ENCODE data around the gene TMEM222. TPM values are rescaled to one million over a fixed set of nuclear protein-coding genes. Genes with fewer than 3 reads are reported as not detected.

The TMEM222 gene
- polyA plus RNA-seq, 1 of the 3 experiments (the other 2 are of a cell fraction): 51.7 TPM

DNA sequence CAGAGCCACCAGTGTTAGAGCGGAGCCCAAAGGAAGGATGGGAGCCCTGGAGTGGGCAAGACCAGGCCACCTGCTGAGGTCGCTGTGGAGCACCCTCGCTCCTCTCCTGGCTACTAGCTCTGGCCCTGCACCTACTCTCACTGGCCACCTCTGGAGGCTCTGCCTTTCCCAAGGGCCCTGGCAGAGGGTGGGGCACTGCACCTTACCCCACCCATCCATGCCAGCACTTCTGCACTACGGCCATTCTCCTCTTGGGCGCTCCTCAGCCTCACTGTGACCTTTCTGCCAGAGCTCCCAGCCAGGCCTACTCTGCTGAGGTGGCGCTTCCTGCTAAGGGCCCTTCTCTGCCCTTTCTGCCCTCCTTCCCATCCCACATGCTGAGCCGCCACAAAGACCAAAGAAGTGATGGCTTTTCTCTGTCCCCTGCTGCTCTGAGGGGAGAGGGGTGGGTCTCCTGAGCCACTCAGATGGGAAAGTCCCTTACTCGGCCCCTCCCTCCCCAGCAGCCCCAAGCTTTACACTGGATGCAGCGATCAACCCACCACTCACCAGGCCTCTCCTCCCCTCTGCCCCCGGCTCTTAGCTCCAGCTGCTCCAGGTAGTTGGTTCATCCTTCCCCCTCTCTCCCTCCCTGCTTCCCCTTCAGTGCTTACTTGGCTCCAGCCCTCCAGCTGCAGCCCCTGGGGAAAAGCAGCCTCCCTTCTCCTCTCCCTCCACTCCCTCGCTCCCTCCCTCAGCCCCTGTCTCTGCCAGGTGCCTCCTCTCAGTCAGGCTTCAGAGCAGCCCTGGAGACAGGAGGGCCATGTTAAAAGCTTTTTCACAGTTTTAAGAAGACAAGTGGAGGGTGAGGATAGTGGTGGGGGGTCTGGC, 14.8 kb upstream of the TMEM222 start:
- Histone ChIP-seq H3K27me3 (ENCODE audit: insufficient read depth) (no peaks in the 10 kb centered on the region), H4K20me1 (ENCODE audit: insufficient read depth) (no peaks in the 10 kb centered on the region), H3K4me3 (ENCODE audit: low read depth in 2 of 2, low read length in 1 of 2) (no peak overlapping the region), H3K27ac (ENCODE audit: low read depth in 2 of 2, low read length in 1 of 2) (no peak overlapping the region), H2AFZ (ENCODE audit: low read depth) (no peak overlapping the region), H3K79me2 (ENCODE audit: insufficient read depth) (no peaks in the 10 kb centered on the region), H3K9me2 (no peaks in the 10 kb centered on the region), H3K9ac (no peak overlapping the region), H3K4me2 (no peak overlapping the region), H3K4me1 (ENCODE audit: control insufficient read depth in 1 of 2, insufficient read depth in 2 of 2, low read depth in 1 of 2, low read length in 1 of 2) (no peaks in the 10 kb centered on the region), H3K36me3 (replicated peaks in 1 of 2; ENCODE audit: control insufficient read depth in 1 of 2, insufficient read depth in 2 of 2, low read length in 1 of 2) (peaks cover 0 to 13% of the 10 kb centered on the region in 2 experiments), H3K9me3 (no peaks in the 10 kb centered on the region), H3F3A (replicated peaks; ENCODE audit: insufficient read depth) (peaks cover 2% of the 10 kb centered on the region)
- no peak for DNase-seq
- ChIA-PET CTCF (interaction anchor here (0.9 to 23.3 kb wide), 11 partner anchors 8 to 356 kb away, joined by 3 to 731 read pairs (median 5); partner anchors contain the start of genes CD164L2 and GPR3), POLR2A (no interaction called here)
- WGBS (ENCODE audit: low lambda C conversion rate): 93% methylated on average over 10 of the region's 11 CpGs
- TF ChIP-seq GATA2 (CRISPR knock-in tag; IDR thresholded peaks at IDR 0.05) (no peak), FOXJ3 (CRISPR knock-in tag; IDR thresholded peaks at IDR 0.05) (no peak), MEF2A (IDR thresholded peaks at IDR 0.05; ENCODE audit: borderline replicate concordance, low read depth) (no peak)
- TF ChIP-seq, protein P1, sequence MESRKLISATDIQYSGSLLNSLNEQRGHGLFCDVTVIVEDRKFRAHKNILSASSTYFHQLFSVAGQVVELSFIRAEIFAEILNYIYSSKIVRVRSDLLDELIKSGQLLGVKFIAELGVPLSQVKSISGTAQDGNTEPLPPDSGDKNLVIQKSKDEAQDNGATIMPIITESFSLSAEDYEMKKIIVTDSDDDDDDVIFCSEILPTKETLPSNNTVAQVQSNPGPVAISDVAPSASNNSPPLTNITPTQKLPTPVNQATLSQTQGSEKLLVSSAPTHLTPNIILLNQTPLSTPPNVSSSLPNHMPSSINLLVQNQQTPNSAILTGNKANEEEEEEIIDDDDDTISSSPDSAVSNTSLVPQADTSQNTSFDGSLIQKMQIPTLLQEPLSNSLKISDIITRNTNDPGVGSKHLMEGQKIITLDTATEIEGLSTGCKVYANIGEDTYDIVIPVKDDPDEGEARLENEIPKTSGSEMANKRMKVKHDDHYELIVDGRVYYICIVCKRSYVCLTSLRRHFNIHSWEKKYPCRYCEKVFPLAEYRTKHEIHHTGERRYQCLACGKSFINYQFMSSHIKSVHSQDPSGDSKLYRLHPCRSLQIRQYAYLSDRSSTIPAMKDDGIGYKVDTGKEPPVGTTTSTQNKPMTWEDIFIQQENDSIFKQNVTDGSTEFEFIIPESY (IDR thresholded peaks at IDR 0.05; ENCODE audit: borderline replicate concordance, low read depth): no peak
- TF ChIP-seq, protein P2, sequence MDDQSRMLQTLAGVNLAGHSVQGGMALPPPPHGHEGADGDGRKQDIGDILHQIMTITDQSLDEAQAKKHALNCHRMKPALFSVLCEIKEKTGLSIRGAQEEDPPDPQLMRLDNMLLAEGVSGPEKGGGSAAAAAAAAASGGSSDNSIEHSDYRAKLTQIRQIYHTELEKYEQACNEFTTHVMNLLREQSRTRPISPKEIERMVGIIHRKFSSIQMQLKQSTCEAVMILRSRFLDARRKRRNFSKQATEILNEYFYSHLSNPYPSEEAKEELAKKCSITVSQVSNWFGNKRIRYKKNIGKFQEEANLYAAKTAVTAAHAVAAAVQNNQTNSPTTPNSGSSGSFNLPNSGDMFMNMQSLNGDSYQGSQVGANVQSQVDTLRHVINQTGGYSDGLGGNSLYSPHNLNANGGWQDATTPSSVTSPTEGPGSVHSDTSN (IDR thresholded peaks at IDR 0.05): no peak

DNA sequence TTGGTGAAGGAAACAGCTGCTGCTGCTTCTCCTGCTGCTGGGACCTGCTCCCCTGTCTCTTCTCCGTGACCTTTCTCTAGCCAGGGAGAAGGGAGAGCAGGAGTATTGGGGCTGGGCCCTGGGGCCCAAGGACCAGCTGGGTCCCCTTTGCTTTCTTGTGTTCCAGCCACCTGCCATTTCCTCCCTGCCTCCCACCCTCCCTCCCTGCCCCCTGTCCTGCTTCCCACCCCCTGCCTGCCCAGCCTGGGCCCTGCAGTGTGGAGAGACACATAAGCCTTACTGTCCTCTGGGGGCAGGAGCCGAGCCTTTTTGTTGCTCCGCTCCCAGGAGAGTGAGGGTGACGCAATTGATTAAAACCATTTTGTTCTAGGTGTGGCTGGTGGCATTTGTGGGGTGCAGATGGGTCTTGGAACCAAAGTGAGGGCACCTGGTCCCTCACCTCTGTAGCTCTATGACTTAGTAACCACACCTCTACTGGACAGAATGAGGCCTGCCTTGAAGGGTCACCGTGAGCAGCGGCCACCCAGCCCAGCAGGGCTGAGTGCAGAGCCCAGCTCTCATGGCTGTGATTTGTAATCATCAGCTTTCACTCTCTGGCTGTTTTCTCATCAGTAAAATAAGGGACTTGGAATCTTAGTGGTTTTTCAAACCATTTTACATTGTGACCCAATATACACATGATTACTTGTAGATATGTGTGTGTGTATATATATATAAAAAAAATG, 13.9 kb upstream of the TMEM222 start:
- H3K9ac ChIP-seq: no peak overlapping the region
- H3K4me3 ChIP-seq (ENCODE audit: low read depth in 2 of 2, low read length in 1 of 2): no peak overlapping the region
- no peaks in the 10 kb centered on the region for H3K4me1 ChIP-seq (ENCODE audit: control insufficient read depth in 1 of 2, insufficient read depth in 2 of 2, low read depth in 1 of 2, low read length in 1 of 2)
- H3F3A ChIP-seq (replicated peaks; ENCODE audit: insufficient read depth): peaks cover 5% of the 10 kb centered on the region
- peaks cover 0 to 12% of the 10 kb centered on the region in 2 experiments for H3K36me3 ChIP-seq (replicated peaks in 1 of 2; ENCODE audit: control insufficient read depth in 1 of 2, insufficient read depth in 2 of 2, low read length in 1 of 2)
- no peak overlapping the region for H2AFZ ChIP-seq (ENCODE audit: low read depth)
- H3K4me2 ChIP-seq: no peak overlapping the region
- no peak overlapping the region for H3K27ac ChIP-seq (ENCODE audit: low read depth in 2 of 2, low read length in 1 of 2)
- 97% methylated on average over 6 of the region's 6 CpGs for WGBS (ENCODE audit: low lambda C conversion rate)
- H3K27me3 ChIP-seq (ENCODE audit: insufficient read depth): no peaks in the 10 kb centered on the region
- H3K79me2 ChIP-seq (ENCODE audit: insufficient read depth): no peaks in the 10 kb centered on the region
- CTCF ChIA-PET: interaction anchor here (1.0 to 23.3 kb wide), 10 partner anchors 8 to 355 kb away, joined by 3 to 731 read pairs (median 6); partner anchors contain the start of genes CD164L2 and GPR3
- H4K20me1 ChIP-seq (ENCODE audit: insufficient read depth): no peaks in the 10 kb centered on the region
- POLR2A ChIA-PET: no interaction called here
- no peaks in the 10 kb centered on the region for H3K9me2 ChIP-seq
- no peak for DNase-seq
- no peaks in the 10 kb centered on the region for H3K9me3 ChIP-seq
- TF ChIP-seq, protein P3, sequence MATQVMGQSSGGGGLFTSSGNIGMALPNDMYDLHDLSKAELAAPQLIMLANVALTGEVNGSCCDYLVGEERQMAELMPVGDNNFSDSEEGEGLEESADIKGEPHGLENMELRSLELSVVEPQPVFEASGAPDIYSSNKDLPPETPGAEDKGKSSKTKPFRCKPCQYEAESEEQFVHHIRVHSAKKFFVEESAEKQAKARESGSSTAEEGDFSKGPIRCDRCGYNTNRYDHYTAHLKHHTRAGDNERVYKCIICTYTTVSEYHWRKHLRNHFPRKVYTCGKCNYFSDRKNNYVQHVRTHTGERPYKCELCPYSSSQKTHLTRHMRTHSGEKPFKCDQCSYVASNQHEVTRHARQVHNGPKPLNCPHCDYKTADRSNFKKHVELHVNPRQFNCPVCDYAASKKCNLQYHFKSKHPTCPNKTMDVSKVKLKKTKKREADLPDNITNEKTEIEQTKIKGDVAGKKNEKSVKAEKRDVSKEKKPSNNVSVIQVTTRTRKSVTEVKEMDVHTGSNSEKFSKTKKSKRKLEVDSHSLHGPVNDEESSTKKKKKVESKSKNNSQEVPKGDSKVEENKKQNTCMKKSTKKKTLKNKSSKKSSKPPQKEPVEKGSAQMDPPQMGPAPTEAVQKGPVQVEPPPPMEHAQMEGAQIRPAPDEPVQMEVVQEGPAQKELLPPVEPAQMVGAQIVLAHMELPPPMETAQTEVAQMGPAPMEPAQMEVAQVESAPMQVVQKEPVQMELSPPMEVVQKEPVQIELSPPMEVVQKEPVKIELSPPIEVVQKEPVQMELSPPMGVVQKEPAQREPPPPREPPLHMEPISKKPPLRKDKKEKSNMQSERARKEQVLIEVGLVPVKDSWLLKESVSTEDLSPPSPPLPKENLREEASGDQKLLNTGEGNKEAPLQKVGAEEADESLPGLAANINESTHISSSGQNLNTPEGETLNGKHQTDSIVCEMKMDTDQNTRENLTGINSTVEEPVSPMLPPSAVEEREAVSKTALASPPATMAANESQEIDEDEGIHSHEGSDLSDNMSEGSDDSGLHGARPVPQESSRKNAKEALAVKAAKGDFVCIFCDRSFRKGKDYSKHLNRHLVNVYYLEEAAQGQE (IDR thresholded peaks at IDR 0.05; ENCODE audit: low read depth, low read length): no peak
- TF ChIP-seq ELF1 (IDR thresholded peaks at IDR 0.05) (no peak), FOXM1 (IDR thresholded peaks at IDR 0.05; ENCODE audit: low read depth) (no peak), RXRA (IDR thresholded peaks at IDR 0.05; ENCODE audit: borderline replicate concordance, low read depth) (no peak), EZH2phosphoT487 (IDR thresholded peaks at IDR 0.05; ENCODE audit: borderline replicate concordance, low read depth) (no peak), FOXJ3 (CRISPR knock-in tag; IDR thresholded peaks at IDR 0.05) (no peak), NRF1 (IDR thresholded peaks at IDR 0.05; ENCODE audit: low read depth, low read length) (no peak)
- TF ChIP-seq, protein P4, sequence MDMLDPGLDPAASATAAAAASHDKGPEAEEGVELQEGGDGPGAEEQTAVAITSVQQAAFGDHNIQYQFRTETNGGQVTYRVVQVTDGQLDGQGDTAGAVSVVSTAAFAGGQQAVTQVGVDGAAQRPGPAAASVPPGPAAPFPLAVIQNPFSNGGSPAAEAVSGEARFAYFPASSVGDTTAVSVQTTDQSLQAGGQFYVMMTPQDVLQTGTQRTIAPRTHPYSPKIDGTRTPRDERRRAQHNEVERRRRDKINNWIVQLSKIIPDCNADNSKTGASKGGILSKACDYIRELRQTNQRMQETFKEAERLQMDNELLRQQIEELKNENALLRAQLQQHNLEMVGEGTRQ (IDR thresholded peaks at IDR 0.05; ENCODE audit: borderline replicate concordance, low read depth, low read length): no peak
- TF ChIP-seq, protein P5, sequence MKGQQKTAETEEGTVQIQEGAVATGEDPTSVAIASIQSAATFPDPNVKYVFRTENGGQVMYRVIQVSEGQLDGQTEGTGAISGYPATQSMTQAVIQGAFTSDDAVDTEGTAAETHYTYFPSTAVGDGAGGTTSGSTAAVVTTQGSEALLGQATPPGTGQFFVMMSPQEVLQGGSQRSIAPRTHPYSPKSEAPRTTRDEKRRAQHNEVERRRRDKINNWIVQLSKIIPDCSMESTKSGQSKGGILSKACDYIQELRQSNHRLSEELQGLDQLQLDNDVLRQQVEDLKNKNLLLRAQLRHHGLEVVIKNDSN (IDR thresholded peaks at IDR 0.05; ENCODE audit: borderline replicate concordance, low read depth): no peak
- TF ChIP-seq, protein P2 (IDR thresholded peaks at IDR 0.05): no peak

Measured in SK-N-SH (cell line).